Vagina (tissue), 2 donors: ENCODE results near the gene AKR1A1. TPM values are rescaled to one million over a fixed set of nuclear protein-coding genes. Genes with fewer than 3 reads are reported as not detected.

Source experiments
- DNase-seq, 2 donors: peaks; one replicate each; pipeline ENCODE4 v3.0.0-alpha.2; 2017; ENCODE audit errors: extremely low spot score in 2 of 2
- H3K27ac ChIP-seq: fragments of 200-600 bp; sonication (generic); one replicate; pipeline ENCODE4 v1.5.1; 2019
- H3K27me3 ChIP-seq: fragments of 200-600 bp; sonication (generic); one replicate; pipeline ENCODE4 v1.5.1; 2019
- H3K36me3 ChIP-seq, 2 donors: fragments of 200-600 bp; sonication (generic); one replicate each; pipeline ENCODE4 v1.5.1; 2017 to 2019
- H3K4me1 ChIP-seq: fragments of 200-600 bp; sonication (generic); one replicate; pipeline ENCODE4 v1.5.1; 2019
- H3K4me3 ChIP-seq, 2 donors: fragments of 200-600 bp; sonication (generic); 1 replicate in 1 of 2; 2 replicates in 1 of 2; pipeline ENCODE4 v1.5.1; 2016 to 2019
- H3K9me3 ChIP-seq: fragments of 200-600 bp; sonication (generic); one replicate; pipeline ENCODE4 v1.5.1; 2019
- POLR2A ChIP-seq, 2 donors: fragments of 450-650 bp; IDR thresholded peaks; one replicate each; pipeline ENCODE4 v1.6.1; 2017; ENCODE audit warnings: antibody characterized with exemption in 2 of 2, mild to moderate bottlenecking in 2 of 2, moderate library complexity in 2 of 2
- POLR2AphosphoS5 ChIP-seq, 2 donors: sonication (generic); formaldehyde crosslinking; IDR thresholded peaks; one replicate each; pipeline ENCODE4 v1.9.0; 2017; ENCODE audit warnings: antibody characterized with exemption in 2 of 2, mild to moderate bottlenecking in 2 of 2, low read depth in 1 of 2; ENCODE audit not compliant: insufficient read depth in 1 of 2
- intact Hi-C: fragments of 100-400 bp; cut with DNase I; formaldehyde crosslinking; loops from one replicate; pipeline ENCODE4 v1.15.1; 2023
- total RNA-seq: library from RNA; depleted of rRNA; stranded (reverse); fragments of >200 nt; gene quantifications from one replicate; pipeline ENCODE4 v1.2.3, GENCODE V29; 2016
- TF ChIP-seq, protein P1 (sequence below), 3 experiments: fragments of 450-650 bp in 2 of 3; fragments of 200-600 bp in 1 of 3; sonication (generic) in 1 of 3; IDR thresholded peaks; one replicate each; pipeline ENCODE4 v1.5.1; 2017 to 2019; ENCODE audit warnings: antibody characterized with exemption in 3 of 3, mild to moderate bottlenecking in 2 of 3, moderate library complexity in 2 of 3

AKR1A1 gene
- total RNA-seq, 1 donor from 2014 or later, result 80.3 TPM

DNA sequence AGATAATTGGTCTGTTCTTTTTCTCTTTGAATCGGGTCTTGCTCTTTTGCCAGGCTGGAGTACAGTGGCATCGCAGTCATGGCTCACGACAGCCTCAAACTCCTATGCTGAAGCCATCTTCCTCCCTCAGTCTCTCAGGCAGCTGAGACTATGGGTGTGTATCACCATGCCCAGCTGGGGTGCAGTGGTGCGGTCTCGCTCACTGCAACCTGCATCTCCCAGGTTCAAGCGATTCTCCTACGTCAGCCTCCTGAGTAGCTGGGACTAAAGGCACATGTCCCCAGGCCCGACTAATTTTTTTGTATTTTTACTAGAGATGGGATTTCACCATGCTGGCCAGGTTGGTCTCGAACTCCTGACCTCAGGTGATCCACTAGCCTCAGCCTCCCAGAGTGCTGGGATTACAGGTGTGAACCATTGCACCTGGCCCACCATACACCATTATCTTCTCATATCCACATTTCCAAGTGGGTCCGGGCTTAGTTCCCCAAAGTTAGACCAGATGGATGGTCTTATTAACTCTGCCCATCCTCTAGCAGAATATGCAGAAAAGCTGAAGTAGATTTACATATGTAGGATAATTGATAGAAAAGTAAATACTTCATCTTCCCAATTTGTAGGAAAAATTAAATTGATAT lies 60.1 kb downstream of the AKR1A1 start:
- TF ChIP-seq, protein P1, sequence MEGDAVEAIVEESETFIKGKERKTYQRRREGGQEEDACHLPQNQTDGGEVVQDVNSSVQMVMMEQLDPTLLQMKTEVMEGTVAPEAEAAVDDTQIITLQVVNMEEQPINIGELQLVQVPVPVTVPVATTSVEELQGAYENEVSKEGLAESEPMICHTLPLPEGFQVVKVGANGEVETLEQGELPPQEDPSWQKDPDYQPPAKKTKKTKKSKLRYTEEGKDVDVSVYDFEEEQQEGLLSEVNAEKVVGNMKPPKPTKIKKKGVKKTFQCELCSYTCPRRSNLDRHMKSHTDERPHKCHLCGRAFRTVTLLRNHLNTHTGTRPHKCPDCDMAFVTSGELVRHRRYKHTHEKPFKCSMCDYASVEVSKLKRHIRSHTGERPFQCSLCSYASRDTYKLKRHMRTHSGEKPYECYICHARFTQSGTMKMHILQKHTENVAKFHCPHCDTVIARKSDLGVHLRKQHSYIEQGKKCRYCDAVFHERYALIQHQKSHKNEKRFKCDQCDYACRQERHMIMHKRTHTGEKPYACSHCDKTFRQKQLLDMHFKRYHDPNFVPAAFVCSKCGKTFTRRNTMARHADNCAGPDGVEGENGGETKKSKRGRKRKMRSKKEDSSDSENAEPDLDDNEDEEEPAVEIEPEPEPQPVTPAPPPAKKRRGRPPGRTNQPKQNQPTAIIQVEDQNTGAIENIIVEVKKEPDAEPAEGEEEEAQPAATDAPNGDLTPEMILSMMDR (IDR thresholded peaks at IDR 0.05), result no peak
- TF ChIP-seq POLR2A (IDR thresholded peaks at IDR 0.05), result no peak
- TF ChIP-seq POLR2AphosphoS5 (IDR thresholded peaks at IDR 0.05; ENCODE audit: insufficient read depth in 1 of 2, low read depth in 1 of 2), result no peak
- Histone ChIP-seq H3K9me3 (no peaks in the 10 kb centered on the region), H3K27ac (no peak overlapping the region), H3K4me1 (peaks cover 14% of the 10 kb centered on the region), H3K4me3 (no peak overlapping the region), H3K36me3 (peaks cover 0 to 46% of the 10 kb centered on the region in 2 donors), H3K27me3 (no peaks in the 10 kb centered on the region)
- DNase-seq, result no peak
- intact Hi-C loops, result no loop called here

DNA sequence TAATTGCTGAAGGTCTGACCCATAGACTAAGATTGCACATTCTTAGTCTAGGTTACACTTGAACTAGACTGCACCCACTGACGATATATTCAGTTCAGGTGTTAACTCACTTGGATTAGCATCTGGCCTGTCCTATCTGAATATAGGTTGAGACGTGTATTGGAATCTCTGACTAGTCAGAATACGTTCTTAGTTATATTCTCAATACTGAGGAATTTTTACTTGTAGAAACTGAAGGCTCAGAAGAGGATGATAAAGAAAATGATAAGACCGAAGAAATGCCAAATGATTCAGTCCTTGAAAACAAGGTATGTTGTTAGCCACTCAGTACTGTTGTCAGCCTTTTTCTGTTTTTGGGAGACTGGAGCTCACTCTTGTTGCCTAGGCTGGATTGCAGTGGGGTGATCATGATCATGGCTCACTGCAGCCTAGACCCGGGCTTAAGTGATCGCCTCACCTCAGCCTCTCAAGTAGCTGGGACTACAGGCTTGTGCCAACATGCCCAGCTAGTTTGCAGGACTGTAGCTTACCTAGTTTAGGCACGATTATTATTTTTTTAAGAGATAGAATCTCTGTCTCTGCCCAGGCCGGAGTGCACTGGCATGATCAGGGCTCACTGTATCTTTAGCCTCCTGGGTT lies 62.4 kb downstream of the AKR1A1 start:
- DNase-seq, result no peak
- H3K9me3 ChIP-seq, result no peaks in the 10 kb centered on the region
- TF ChIP-seq, protein P1 (IDR thresholded peaks at IDR 0.05), result no peak
- TF ChIP-seq POLR2AphosphoS5 (IDR thresholded peaks at IDR 0.05; ENCODE audit: insufficient read depth in 1 of 2, low read depth in 1 of 2), result no peak
- intact Hi-C loops, result no loop called here
- H3K4me3 ChIP-seq, result no peak overlapping the region
- H3K27ac ChIP-seq, result no peak overlapping the region
- peaks cover 14% of the 10 kb centered on the region for H3K4me1 ChIP-seq
- no peaks in the 10 kb centered on the region for H3K27me3 ChIP-seq
- peaks cover 0 to 57% of the 10 kb centered on the region in 2 donors for H3K36me3 ChIP-seq

DNA sequence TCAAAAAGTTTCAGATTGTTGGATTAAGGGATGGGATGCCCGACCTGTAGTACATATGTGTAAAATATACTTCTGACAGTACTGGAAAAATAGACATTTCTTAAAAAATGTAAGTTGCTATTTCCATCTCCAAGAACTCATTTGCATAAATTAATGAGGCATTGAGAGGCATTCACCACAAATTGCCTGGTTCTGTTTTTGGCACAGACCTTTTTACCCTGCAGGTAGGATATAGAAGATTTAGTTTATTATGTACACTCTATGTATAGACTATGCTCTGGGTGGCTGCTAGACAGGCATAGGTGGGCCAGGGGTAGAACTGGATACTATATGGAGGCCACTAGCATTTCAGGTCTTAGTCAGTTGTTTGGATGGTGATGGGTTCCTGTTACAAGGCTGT lies 65.3 kb downstream of the AKR1A1 start:
- H3K27ac ChIP-seq, result no peak overlapping the region
- H3K4me1 ChIP-seq, result peaks cover 7% of the 10 kb centered on the region
- intact Hi-C loops, result no loop called here
- H3K9me3 ChIP-seq, result no peaks in the 10 kb centered on the region
- H3K36me3 ChIP-seq, result peaks cover 0 to 43% of the 10 kb centered on the region in 2 donors
- TF ChIP-seq POLR2A (IDR thresholded peaks at IDR 0.05), result no peak
- TF ChIP-seq, protein P1 (IDR thresholded peaks at IDR 0.05), result no peak
- TF ChIP-seq POLR2AphosphoS5 (IDR thresholded peaks at IDR 0.05; ENCODE audit: insufficient read depth in 1 of 2, low read depth in 1 of 2), result no peak
- no peak overlapping the region for H3K4me3 ChIP-seq
- H3K27me3 ChIP-seq, result no peaks in the 10 kb centered on the region
- DNase-seq, result no peak

DNA sequence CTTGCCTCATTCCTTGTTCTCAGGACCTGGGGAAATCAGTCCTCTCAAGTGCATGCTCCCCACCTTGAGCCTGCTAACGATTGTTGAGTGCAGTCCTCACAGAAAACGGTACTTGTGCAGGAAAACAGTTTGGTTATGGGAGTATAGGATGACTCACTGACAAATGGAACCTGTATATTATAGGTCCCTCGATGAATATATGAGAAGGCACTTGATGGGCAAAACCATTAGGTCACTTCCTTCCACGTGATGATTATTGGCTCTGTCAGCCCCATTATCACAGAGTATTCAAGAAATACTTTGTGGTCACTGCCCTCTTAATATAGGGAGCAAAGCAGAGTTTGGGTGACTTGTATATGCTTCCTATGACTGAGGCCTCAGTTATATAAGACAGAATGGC lies 67.0 kb downstream of the AKR1A1 start:
- no peak for DNase-seq
- no peak overlapping the region for H3K4me3 ChIP-seq
- peaks cover 0 to 43% of the 10 kb centered on the region in 2 donors for H3K36me3 ChIP-seq
- no peaks in the 10 kb centered on the region for H3K9me3 ChIP-seq
- no peak overlapping the region for H3K27ac ChIP-seq
- H3K27me3 ChIP-seq, result no peaks in the 10 kb centered on the region
- no peak for TF ChIP-seq POLR2AphosphoS5 (IDR thresholded peaks at IDR 0.05; ENCODE audit: insufficient read depth in 1 of 2, low read depth in 1 of 2)
- TF ChIP-seq, protein P1 (IDR thresholded peaks at IDR 0.05), result no peak
- TF ChIP-seq POLR2A (IDR thresholded peaks at IDR 0.05), result no peak
- H3K4me1 ChIP-seq, result peaks cover 21% of the 10 kb centered on the region
- intact Hi-C loops, result no loop called here
